K562 (cell line): ENCODE data around the gene NOCT. TPM values are rescaled to one million over a fixed set of nuclear protein-coding genes. Genes with fewer than 3 reads are reported as not detected.

Source experiments
- ATAC-seq: fragments of 200-7000 bp; cut with Tn5 transposase; 3 replicates; pipeline ENCODE4 v1.9.1; 2020; ENCODE audit warnings: moderate library complexity
- BruUV-seq: library from RNA; stranded (reverse); fragments of 400-500 nt; replicated peaks from 2 replicates; lab custom pipeline; 2021; lab: Mats Ljungman, UMichigan
- CTCF ChIA-PET: fragments of 300-600 bp; formaldehyde crosslinking; extraction: SDS; loops from one replicate; lab custom pipeline; 2021; ENCODE audit warnings: low intra/inter-chr PET ratio; lab: Yijun Ruan, JAX
- POLR2A ChIA-PET: fragments of 300-600, 350-650 bp; sonication (Branson Sonifier 250); formaldehyde crosslinking; extraction: SDS; loops from one replicate; lab custom pipeline; 2021; ENCODE audit warnings: antibody characterized with exemption, inconsistent platforms; lab: Yijun Ruan, JAX
- DNase-seq, 4 experiments: peaks; one replicate each; pipeline versions ENCODE4 v3.0.0 to v3.0.0-alpha.2; 2011 to 2018; ENCODE audit warnings: low spot score in 3 of 4, mixed read lengths in 3 of 4; ENCODE audit errors: extremely low read depth in 1 of 4
- FAIRE-seq: peaks from 2 replicates; lab custom pipeline; 2011; peaks lifted over from hg19 to GRCh38; lab: Jason Lieb, UNC
- H2AFZ ChIP-seq: 2 replicates; pipeline ENCODE4 v1.6.0; 2011; ENCODE audit warnings: low read depth, low read length, control low read depth, inconsistent platforms
- H3K27ac ChIP-seq: fragments of 200-600 bp; 3 replicates; pipeline ENCODE4 v1.8.0; 2011; ENCODE audit warnings: low read depth, mild to moderate bottlenecking, control low read depth, inconsistent platforms, low read length, moderate library complexity, mixed read lengths; ENCODE audit errors: extremely low read depth
- H3K27me3 ChIP-seq, 2 experiments: fragments of 300-600 bp in 1 of 2; 2 replicates in 1 of 2; 3 replicates in 1 of 2; pipeline versions ENCODE4 v1.6.0 to v1.8.0; 2011; ENCODE audit warnings: inconsistent platforms in 2 of 2, low read length in 2 of 2, mild to moderate bottlenecking in 1 of 2, mixed read lengths in 1 of 2, moderate library complexity in 1 of 2; ENCODE audit not compliant: control insufficient read depth in 2 of 2, insufficient read depth in 2 of 2
- H3K36me3 ChIP-seq: fragments of 300-600 bp; 3 replicates; pipeline ENCODE4 v1.8.0; 2011; ENCODE audit warnings: mild to moderate bottlenecking, low read length, inconsistent platforms; ENCODE audit not compliant: control insufficient read depth, insufficient read depth
- H3K4me1 ChIP-seq, 2 experiments: fragments of 200-600 bp in 1 of 2; replicated peaks in 1 of 2; 2 replicates in 1 of 2; 3 replicates in 1 of 2; pipeline versions ENCODE4 v1.5.1 to v1.8.0; 2011; ENCODE audit warnings: inconsistent platforms in 2 of 2, low read length in 2 of 2, mild to moderate bottlenecking in 1 of 2, mixed read lengths in 1 of 2, moderate library complexity in 1 of 2; ENCODE audit not compliant: control insufficient read depth in 2 of 2, insufficient read depth in 2 of 2
- H3K4me2 ChIP-seq: 2 replicates; pipeline ENCODE4 v1.6.1; 2011; ENCODE audit warnings: low read length, control low read depth, inconsistent platforms, mixed read lengths; ENCODE audit not compliant: insufficient read depth
- H3K4me3 ChIP-seq: fragments of 200-600 bp; sonication (generic), shearing (Covaris generic); 2 replicates; pipeline ENCODE4 v1.5.1; 2016; ENCODE audit warnings: control low read depth, inconsistent platforms
- H3K79me2 ChIP-seq: fragments of 200-600 bp; 3 replicates; pipeline ENCODE4 v1.8.0; 2011; ENCODE audit warnings: low read length, inconsistent platforms; ENCODE audit not compliant: control insufficient read depth, insufficient read depth
- H3K9ac ChIP-seq, 2 experiments: 2 replicates each; pipeline versions ENCODE4 v1.6.0 to v1.6.1; 2011; ENCODE audit warnings: low read depth in 2 of 2, low read length in 2 of 2, control low read depth in 1 of 2, inconsistent platforms in 1 of 2, mild to moderate bottlenecking in 1 of 2, mixed read lengths in 1 of 2; ENCODE audit not compliant: insufficient read depth in 1 of 2
- H3K9me1 ChIP-seq: one replicate; pipeline ENCODE4 v1.6.0; 2011; ENCODE audit warnings: inconsistent platforms, mild to moderate bottlenecking, low read length, moderate library complexity; ENCODE audit not compliant: control insufficient read depth, insufficient read depth
- H3K9me3 ChIP-seq: replicated peaks from 2 replicates; pipeline ENCODE4 v1.5.1; 2011; ENCODE audit warnings: low read depth, low read length, inconsistent platforms; ENCODE audit not compliant: control insufficient read depth, insufficient read depth
- H4K20me1 ChIP-seq: replicated peaks from 2 replicates; pipeline ENCODE4 v1.6.1; 2011; ENCODE audit warnings: low read length, inconsistent platforms, mixed read lengths; ENCODE audit not compliant: control insufficient read depth, insufficient read depth
- CEBPB ChIP-seq: fragments of 450-650 bp; IDR thresholded peaks from 2 replicates; pipeline ENCODE4 v1.6.1; 2016; ENCODE audit warnings: missing genetic modification characterization, missing compliant biosample characterization
- CREM ChIP-seq: IDR thresholded peaks from 2 replicates; pipeline ENCODE4 v1.6.1; 2014; ENCODE audit warnings: antibody characterized with exemption, low read depth
- HNRNPUL1 ChIP-seq: fragments of 200-400 bp; formaldehyde crosslinking; IDR thresholded peaks from 2 replicates; pipeline ENCODE4 v1.6.1; 2017; ENCODE audit warnings: low read length
- MXI1 ChIP-seq: IDR thresholded peaks from 2 replicates; pipeline ENCODE4 v1.6.1; 2011; ENCODE audit warnings: low read depth, mild to moderate bottlenecking, improper control_type of control experiment, low read length
- NCOA1 ChIP-seq: fragments of 450-650 bp; IDR thresholded peaks from 2 replicates; pipeline ENCODE4 v1.6.1; 2016; ENCODE audit warnings: low read depth
- NR2C1 ChIP-seq, 2 experiments: fragments of 450-650 bp; IDR thresholded peaks; 2 replicates each; pipeline ENCODE4 v1.6.1; 2017; ENCODE audit warnings: mild to moderate bottlenecking in 2 of 2, antibody characterized with exemption in 1 of 2, inconsistent platforms in 1 of 2, missing compliant biosample characterization in 1 of 2, missing genetic modification characterization in 1 of 2
- RB1 ChIP-seq: fragments of 450-650 bp; IDR thresholded peaks from 2 replicates; pipeline ENCODE4 v1.6.1; 2017; ENCODE audit warnings: low read depth, mild to moderate bottlenecking
- TOE1 ChIP-seq, 2 experiments: fragments of 450-650 bp in 1 of 2; sonication (generic) in 1 of 2; formaldehyde crosslinking in 1 of 2; IDR thresholded peaks; 2 replicates each; pipeline versions ENCODE4 v1.7.1 to v1.8.0; 2016 to 2022; ENCODE audit warnings: borderline replicate concordance in 2 of 2, mild to moderate bottlenecking in 2 of 2, antibody characterized with exemption in 1 of 2, inconsistent platforms in 1 of 2, low read depth in 1 of 2, missing genetic modification reagents in 1 of 2, moderate library complexity in 1 of 2
- WGBS: fragments of 100-300 bp; shearing (Covaris generic); methylation state at CpG from one replicate; pipeline ENCODE4 v1.1.6; 2016; ENCODE audit warnings: low coverage, mixed read lengths; ENCODE audit not compliant: insufficient coverage; ENCODE audit errors: missing lambda C conversion rate; 5-methylcytosine and 5-hydroxymethylcytosine counted together
- in situ Hi-C: fragments of 300-500 bp; cut with MboI; formaldehyde crosslinking; loops from 4 replicates; pipeline ENCODE4 v1.15.0; 2018; ENCODE audit warnings: inconsistent platforms, mixed read lengths
- intact Hi-C: fragments of 100-400 bp; cut with micrococcal nuclease; formaldehyde crosslinking; loops from 2 replicates; pipeline ENCODE4 v1.14.2; 2022
- polyA plus RNA-seq, 8 experiments: library from polyadenylated mRNA; depleted of rRNA in 4 of 8; stranded (reverse) in 5 of 8; unstranded in 3 of 8; fragments of >200 nt; fragmentation: Nextera tagmentation in 2 of 8; fragmentation: Illumina TruSeq in 1 of 8; extraction: Ambion mirVana in 2 of 8; extraction: Trizol in 1 of 8; gene quantifications; 2 replicates each; pipeline versions ENCODE4 v1.2.1 to v1.2.3, GENCODE V29; 2011 to 2014; ENCODE audit warnings: inconsistent platforms in 1 of 8, missing spikeins in 1 of 8
- total RNA-seq, 7 experiments: library from RNA; depleted of rRNA in 6 of 7; stranded (reverse); fragments of >200 nt in 6 of 7; fragmentation: Illumina TruSeq in 2 of 7; extraction: Trizol in 2 of 7; gene quantifications; 2 replicates each; pipeline versions ENCODE4 v1.2.1 to v1.2.3, GENCODE V29; 2011 to 2021; ENCODE audit warnings: low replicate concordance in 1 of 7
- TF ChIP-seq, protein P1 (sequence below): fragments of 150-350 bp; conservative IDR thresholded peaks from 2 replicates; pipeline ENCODE4 v1.6.1; 2014; ENCODE audit warnings: low read length

NOCT gene
- total and polyA plus RNA-seq, 9 of the 15 experiments (the other 6 are each of a cell fraction or from before 2014, with no cell fraction given), result 1.3 to 20.2 (median 11.1) TPM

DNA sequence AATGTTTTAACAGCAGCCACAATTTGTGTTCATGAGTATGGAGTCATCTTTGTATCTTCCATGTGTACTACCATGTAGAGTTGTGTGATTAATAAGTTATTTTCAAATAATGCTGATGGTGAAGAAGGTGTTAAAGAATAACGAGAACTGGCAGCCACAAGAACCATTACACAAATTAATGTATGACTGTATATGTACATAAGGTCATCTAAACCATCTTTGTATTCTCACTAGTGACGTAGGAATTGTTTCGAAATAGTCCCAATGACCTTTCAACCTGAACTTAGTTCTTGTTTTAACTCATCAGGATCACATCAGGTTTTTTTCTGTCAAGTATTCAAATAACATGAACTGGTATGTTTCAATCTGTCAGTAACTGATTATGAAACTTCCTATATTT, 48.3 kb upstream of the NOCT start:
- no peak for DNase-seq
- intact Hi-C loops, result no loop called here
- FAIRE-seq, result no peak
- no peaks in the 10 kb centered on the region for H3K36me3 ChIP-seq
- H3K79me2 ChIP-seq, result no peaks in the 10 kb centered on the region
- no peaks in the 10 kb centered on the region for H3K4me1 ChIP-seq
- no TSS peak for BruUV-seq
- ChIA-PET CTCF (no interaction called here), POLR2A (no interaction called here)
- H3K4me2 ChIP-seq, result no peak overlapping the region
- H3K9me1 ChIP-seq, result no peaks in the 10 kb centered on the region
- no peak overlapping the region for H3K4me3 ChIP-seq
- WGBS, result 29% methylated on average over 3 of the region's 3 CpGs
- no peaks in the 10 kb centered on the region for H3K9me3 ChIP-seq
- no peak for ATAC-seq
- H2AFZ ChIP-seq, result no peak overlapping the region
- no peaks in the 10 kb centered on the region; a peak in 1 of 5 replicates for H3K27me3 ChIP-seq
- in situ Hi-C loops, result no loop called here
- peak; percentile 86 for TF ChIP-seq CEBPB (tag)
- no peak for TF ChIP-seq RB1
- TF ChIP-seq NCOA1, result no peak
- TF ChIP-seq TOE1 (IDR thresholded peaks at IDR 0.05; ENCODE audit: borderline replicate concordance), result no peak
- TF ChIP-seq TOE1 (CRISPR knock-in tag; IDR thresholded peaks at IDR 0.05; ENCODE audit: borderline replicate concordance, low read depth), result no peak
- 0 out of 2 replicates have a peak, but pooled peaks have one; percentile 13 for TF ChIP-seq CREM
- TF ChIP-seq MXI1, result no peak
- TF ChIP-seq, protein P1, sequence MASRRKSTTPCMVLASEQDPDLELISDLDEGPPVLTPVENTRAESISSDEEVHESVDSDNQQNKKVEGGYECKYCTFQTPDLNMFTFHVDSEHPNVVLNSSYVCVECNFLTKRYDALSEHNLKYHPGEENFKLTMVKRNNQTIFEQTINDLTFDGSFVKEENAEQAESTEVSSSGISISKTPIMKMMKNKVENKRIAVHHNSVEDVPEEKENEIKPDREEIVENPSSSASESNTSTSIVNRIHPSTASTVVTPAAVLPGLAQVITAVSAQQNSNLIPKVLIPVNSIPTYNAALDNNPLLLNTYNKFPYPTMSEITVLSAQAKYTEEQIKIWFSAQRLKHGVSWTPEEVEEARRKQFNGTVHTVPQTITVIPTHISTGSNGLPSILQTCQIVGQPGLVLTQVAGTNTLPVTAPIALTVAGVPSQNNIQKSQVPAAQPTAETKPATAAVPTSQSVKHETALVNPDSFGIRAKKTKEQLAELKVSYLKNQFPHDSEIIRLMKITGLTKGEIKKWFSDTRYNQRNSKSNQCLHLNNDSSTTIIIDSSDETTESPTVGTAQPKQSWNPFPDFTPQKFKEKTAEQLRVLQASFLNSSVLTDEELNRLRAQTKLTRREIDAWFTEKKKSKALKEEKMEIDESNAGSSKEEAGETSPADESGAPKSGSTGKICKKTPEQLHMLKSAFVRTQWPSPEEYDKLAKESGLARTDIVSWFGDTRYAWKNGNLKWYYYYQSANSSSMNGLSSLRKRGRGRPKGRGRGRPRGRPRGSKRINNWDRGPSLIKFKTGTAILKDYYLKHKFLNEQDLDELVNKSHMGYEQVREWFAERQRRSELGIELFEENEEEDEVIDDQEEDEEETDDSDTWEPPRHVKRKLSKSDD, result no peak
- TF ChIP-seq HNRNPUL1, result no peak
- 0 out of 2 replicates have a peak, but pooled peaks have one; percentile 12 for TF ChIP-seq NR2C1 (IDR thresholded peaks at IDR 0.05)
- TF ChIP-seq NR2C1 (tag; IDR thresholded peaks at IDR 0.05), result peak; percentile 47; the same call in 1 of the 2 replicates
- H3K9ac ChIP-seq, result no peak overlapping the region
- no peaks in the 10 kb centered on the region for H4K20me1 ChIP-seq
- no peak overlapping the region for H3K27ac ChIP-seq
